A673 (cell line): ENCODE measurements around the gene PTPN22.

Experiments used
- EZH2 ChIP-seq: fragments of 200-600 bp; sonication (generic); IDR thresholded peaks from 2 replicates; pipeline ENCODE4 v1.6.1; 2017; ENCODE audit warnings: borderline replicate concordance, low read depth, mild to moderate bottlenecking, mixed read lengths, antibody characterized with exemption, low read length; ENCODE audit not compliant: poor library complexity, severe bottlenecking
- TF ChIP-seq, protein P1 (sequence below): fragments of 300-800, 200-600 bp; sonication (generic); conservative IDR thresholded peaks from 2 replicates; pipeline ENCODE4 v1.5.1; 2017; ENCODE audit warnings: low read depth, mild to moderate bottlenecking, antibody characterized with exemption, low read length, moderate library complexity, mixed read lengths

GRCh38 chr1:113874012-113874879 lies 2.7 kb upstream of the PTPN22 start:
- TF ChIP-seq EZH2: no peak
- TF ChIP-seq, protein P1, sequence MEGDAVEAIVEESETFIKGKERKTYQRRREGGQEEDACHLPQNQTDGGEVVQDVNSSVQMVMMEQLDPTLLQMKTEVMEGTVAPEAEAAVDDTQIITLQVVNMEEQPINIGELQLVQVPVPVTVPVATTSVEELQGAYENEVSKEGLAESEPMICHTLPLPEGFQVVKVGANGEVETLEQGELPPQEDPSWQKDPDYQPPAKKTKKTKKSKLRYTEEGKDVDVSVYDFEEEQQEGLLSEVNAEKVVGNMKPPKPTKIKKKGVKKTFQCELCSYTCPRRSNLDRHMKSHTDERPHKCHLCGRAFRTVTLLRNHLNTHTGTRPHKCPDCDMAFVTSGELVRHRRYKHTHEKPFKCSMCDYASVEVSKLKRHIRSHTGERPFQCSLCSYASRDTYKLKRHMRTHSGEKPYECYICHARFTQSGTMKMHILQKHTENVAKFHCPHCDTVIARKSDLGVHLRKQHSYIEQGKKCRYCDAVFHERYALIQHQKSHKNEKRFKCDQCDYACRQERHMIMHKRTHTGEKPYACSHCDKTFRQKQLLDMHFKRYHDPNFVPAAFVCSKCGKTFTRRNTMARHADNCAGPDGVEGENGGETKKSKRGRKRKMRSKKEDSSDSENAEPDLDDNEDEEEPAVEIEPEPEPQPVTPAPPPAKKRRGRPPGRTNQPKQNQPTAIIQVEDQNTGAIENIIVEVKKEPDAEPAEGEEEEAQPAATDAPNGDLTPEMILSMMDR: peak; percentile 32; the same call in 1 of the 2 replicates
